Measurements from ENCODE around the gene HS2ST1.

The HS2ST1 gene

GRCh38 chr1:87042111-87042811, 127.8 kb downstream of the HS2ST1 start:
- H3K4me2 ChIP-seq (ENCODE audit: low read depth, low read length, poor library complexity, severe bottlenecking) = peak overlapping the region; percentile 51
- H3K27me3 ChIP-seq (ENCODE audit: insufficient read depth, low read length, poor library complexity, severe bottlenecking) = no peaks in the 10 kb centered on the region
- H3K4me3 ChIP-seq (ENCODE audit: low read length, poor library complexity, severe bottlenecking) = peak overlapping the region; percentile 40
- peaks cover 19% of the 10 kb centered on the region for H3K4me1 ChIP-seq (ENCODE audit: insufficient read depth, low read length, poor library complexity, severe bottlenecking)
- no peak for TF ChIP-seq CTCF (conservative IDR thresholded peaks at IDR 0.05; ENCODE audit: low read length)
- TF ChIP-seq EZH2phosphoT487 (IDR thresholded peaks at IDR 0.05; ENCODE audit: borderline replicate concordance) = no peak
- no peak overlapping the region; the same call in 1 of the 2 replicates for H2AFZ ChIP-seq (ENCODE audit: low read length)
- no peak overlapping the region for H3K9ac ChIP-seq (ENCODE audit: low read depth, low read length, poor library complexity, severe bottlenecking)
- H3K9me2 ChIP-seq (replicated peaks; ENCODE audit: low read depth, low read length) = no peaks in the 10 kb centered on the region
- H4K20me1 ChIP-seq (ENCODE audit: insufficient read depth, low read length, poor library complexity, severe bottlenecking) = no peaks in the 10 kb centered on the region
- H3F3A ChIP-seq (ENCODE audit: low read depth) = peaks cover 5% of the 10 kb centered on the region; the same call in 1 of the 2 replicates
- no peaks in the 10 kb centered on the region for H3K79me2 ChIP-seq (ENCODE audit: insufficient read depth, low read length)
- H3K9me3 ChIP-seq (ENCODE audit: insufficient read depth, low read depth, low read length) = no peaks in the 10 kb centered on the region
- no peaks in the 10 kb centered on the region for H3K36me3 ChIP-seq (ENCODE audit: insufficient read depth, low read length)

GRCh38 chr1:87044424-87044823, 130.0 kb downstream of the HS2ST1 start:
- 0 out of 2 replicates have a peak, but pooled peaks cover 5% of the 10 kb centered on the region for H3K79me2 ChIP-seq (ENCODE audit: insufficient read depth, low read length)

GRCh38 chr1:87044840-87045239, 130.4 kb downstream of the HS2ST1 start:
- TF ChIP-seq CTCF (conservative IDR thresholded peaks at IDR 0.05; ENCODE audit: low read length) = no peak
- TF ChIP-seq EZH2phosphoT487 (IDR thresholded peaks at IDR 0.05; ENCODE audit: borderline replicate concordance) = no peak
- 0 out of 2 replicates have a peak, but pooled peaks cover 5% of the 10 kb centered on the region for H3K79me2 ChIP-seq (ENCODE audit: insufficient read depth, low read length)
- no peak overlapping the region for H2AFZ ChIP-seq (ENCODE audit: low read length)
- no peaks in the 10 kb centered on the region for H3K27me3 ChIP-seq (ENCODE audit: insufficient read depth, low read length, poor library complexity, severe bottlenecking)
- H3K9me3 ChIP-seq (ENCODE audit: insufficient read depth, low read depth, low read length) = 0 out of 2 replicates have a peak, but pooled peaks cover 8% of the 10 kb centered on the region
- peaks cover 19% of the 10 kb centered on the region for H3K4me1 ChIP-seq (ENCODE audit: insufficient read depth, low read length, poor library complexity, severe bottlenecking)
- no peak overlapping the region for H3K4me2 ChIP-seq (ENCODE audit: low read depth, low read length, poor library complexity, severe bottlenecking)
- no peaks in the 10 kb centered on the region for H4K20me1 ChIP-seq (ENCODE audit: insufficient read depth, low read length, poor library complexity, severe bottlenecking)
- peaks cover 5% of the 10 kb centered on the region; the same call in 1 of the 2 replicates for H3F3A ChIP-seq (ENCODE audit: low read depth)
- H3K9ac ChIP-seq (ENCODE audit: low read depth, low read length, poor library complexity, severe bottlenecking) = no peak overlapping the region
- H3K9me2 ChIP-seq (replicated peaks; ENCODE audit: low read depth, low read length) = no peaks in the 10 kb centered on the region
- no peak overlapping the region for H3K4me3 ChIP-seq (ENCODE audit: low read length, poor library complexity, severe bottlenecking)
- no peaks in the 10 kb centered on the region for H3K36me3 ChIP-seq (ENCODE audit: insufficient read depth, low read length)

More at GRCh38 chr1:87044424-87044823, 130.0 kb downstream of the HS2ST1 start:
- Histone ChIP-seq H4K20me1 (ENCODE audit: insufficient read depth, low read length, poor library complexity, severe bottlenecking) (no peaks in the 10 kb centered on the region), H3K27me3 (ENCODE audit: insufficient read depth, low read length, poor library complexity, severe bottlenecking) (no peaks in the 10 kb centered on the region), H3K9ac (ENCODE audit: low read depth, low read length, poor library complexity, severe bottlenecking) (no peak overlapping the region), H2AFZ (ENCODE audit: low read length) (no peak overlapping the region), H3K9me3 (ENCODE audit: insufficient read depth, low read depth, low read length) (0 out of 2 replicates have a peak, but pooled peaks cover 8% of the 10 kb centered on the region), H3K4me2 (ENCODE audit: low read depth, low read length, poor library complexity, severe bottlenecking) (no peak overlapping the region), H3K4me3 (ENCODE audit: low read length, poor library complexity, severe bottlenecking) (no peak overlapping the region), H3K9me2 (replicated peaks; ENCODE audit: low read depth, low read length) (no peaks in the 10 kb centered on the region), H3K4me1 (ENCODE audit: insufficient read depth, low read length, poor library complexity, severe bottlenecking) (peaks cover 19% of the 10 kb centered on the region), H3F3A (ENCODE audit: low read depth) (peaks cover 5% of the 10 kb centered on the region; the same call in 1 of the 2 replicates), H3K36me3 (ENCODE audit: insufficient read depth, low read length) (no peaks in the 10 kb centered on the region)
- TF ChIP-seq CTCF (conservative IDR thresholded peaks at IDR 0.05; ENCODE audit: low read length) = no peak
- TF ChIP-seq EZH2phosphoT487 (IDR thresholded peaks at IDR 0.05; ENCODE audit: borderline replicate concordance) = no peak
